ENCODE data around the gene KCNIP1.
"Not testable (repeated sequence)": the region's sequence is repeated elsewhere in the genome, so short reads cannot be mapped to it uniquely, and the experiment has no call there.

Gene KCNIP1

DNA sequence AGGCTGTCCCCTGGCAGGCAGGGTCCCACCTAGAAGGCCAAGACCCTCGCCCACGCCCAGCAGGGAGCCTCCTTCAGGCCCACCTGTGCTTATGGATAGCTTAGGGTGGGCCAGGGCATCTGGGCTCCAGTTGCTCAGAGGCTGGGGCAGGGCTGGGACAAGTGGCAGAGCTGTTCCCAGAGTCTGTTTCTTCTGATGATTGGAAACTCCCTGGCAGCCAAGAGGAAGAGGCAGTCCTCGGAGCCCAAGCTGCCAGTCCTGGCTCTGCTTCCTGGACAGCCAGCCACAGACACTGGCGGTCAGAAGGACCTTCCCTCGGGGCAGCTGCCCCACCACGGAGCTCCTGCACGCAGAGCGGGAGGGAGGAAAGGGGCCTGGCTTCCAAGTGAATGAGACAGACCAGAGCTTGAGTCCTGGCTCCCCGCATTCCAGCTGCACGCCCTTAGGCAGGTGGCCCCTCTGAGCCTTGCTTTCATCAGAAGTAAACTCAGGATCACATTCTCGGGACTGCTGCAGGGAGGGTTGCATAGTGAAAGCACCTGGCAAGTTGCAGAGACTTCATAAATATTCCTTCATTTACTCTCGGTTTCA is 241.8 kb downstream of the KCNIP1 start:
- no peak for DNase-seq (ENCODE audit: extremely low read depth in 1 of 2, low read depth in 1 of 2)

DNA sequence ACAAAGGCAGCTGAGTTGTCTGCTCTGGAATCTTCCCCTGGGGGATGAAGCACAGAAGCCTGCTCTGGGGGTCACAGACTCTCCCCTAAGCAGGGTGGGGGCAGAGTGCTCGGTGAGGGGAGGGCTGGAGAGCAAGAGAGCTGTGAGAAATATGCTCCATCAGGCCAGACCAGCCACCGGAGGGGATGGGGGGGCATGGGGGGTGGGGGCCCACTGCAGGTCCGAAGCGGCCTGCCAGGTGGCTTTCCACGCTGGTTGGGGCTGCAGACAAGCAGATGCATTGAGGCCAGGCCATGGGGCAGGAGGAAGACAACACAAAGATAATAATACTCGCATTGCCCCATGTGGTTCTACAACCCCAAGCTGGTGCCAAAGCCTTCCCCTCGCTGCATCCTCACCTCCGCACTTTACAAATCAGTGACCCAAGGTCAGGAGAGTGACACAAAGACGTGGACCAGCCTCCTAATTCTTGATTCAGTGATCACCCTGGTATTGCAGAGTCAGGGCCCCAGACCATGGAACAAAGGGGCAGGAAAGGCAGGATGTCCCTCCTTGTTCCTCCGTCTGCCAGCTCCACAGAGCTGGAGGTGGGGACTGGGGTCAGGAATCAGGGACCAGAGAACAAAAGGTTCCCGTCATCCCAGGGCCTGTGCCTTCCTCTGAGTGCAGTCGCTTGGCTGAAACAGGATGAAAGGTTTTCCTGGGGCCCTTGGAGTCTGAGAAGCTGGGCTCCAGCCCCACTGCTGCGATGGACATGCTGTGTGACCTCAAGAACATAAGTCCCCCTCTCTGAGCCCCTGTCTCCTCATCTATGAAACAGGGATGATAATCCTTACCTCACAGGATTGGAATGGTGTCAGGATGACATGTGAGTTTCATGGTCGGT is 242.5 kb downstream of the KCNIP1 start:
- no peak for DNase-seq (ENCODE audit: extremely low read depth in 1 of 2, low read depth in 1 of 2)

DNA sequence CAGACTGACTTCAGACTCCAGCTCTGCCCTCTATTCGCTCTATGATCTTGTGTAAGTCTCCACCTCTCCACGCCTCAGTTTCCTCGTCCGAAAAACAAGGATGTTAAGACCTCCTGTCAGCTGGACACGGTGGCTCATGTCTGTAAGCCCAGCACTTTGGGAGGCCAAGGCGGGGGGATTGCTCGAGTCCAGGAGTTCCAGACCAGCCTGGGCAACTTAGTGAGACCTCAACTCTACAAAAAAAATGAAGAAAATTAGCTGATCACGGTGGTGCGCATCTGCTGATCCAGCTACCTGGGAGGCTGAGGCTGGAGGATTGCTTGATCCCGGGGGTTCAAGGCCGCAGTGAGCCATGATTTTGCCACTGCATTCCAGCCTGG is 243.1 kb downstream of the KCNIP1 start:
- no peak for DNase-seq (ENCODE audit: extremely low read depth in 1 of 2, low read depth in 1 of 2)

DNA sequence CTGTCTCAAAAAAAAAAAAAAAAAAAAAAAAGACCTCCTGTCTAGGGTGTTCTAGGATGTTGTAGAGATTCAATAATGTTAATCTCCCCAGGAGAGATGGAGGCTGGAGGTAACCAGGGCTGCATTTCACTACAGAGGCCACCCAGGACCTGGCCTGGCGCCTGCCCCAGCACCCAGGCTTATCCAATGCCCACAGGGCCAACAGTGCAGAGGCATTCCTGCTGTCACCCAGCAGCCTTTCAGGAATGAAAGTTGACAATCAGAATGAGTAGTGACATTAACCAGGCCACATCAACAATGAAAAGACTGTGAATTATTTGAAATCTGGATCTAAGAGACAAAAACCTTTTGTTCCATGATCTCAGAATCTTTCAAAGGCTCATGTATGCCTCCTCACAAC is 243.5 kb downstream of the KCNIP1 start:
- DNase-seq (ENCODE audit: extremely low read depth in 1 of 2, low read depth in 1 of 2), result no peak

DNA sequence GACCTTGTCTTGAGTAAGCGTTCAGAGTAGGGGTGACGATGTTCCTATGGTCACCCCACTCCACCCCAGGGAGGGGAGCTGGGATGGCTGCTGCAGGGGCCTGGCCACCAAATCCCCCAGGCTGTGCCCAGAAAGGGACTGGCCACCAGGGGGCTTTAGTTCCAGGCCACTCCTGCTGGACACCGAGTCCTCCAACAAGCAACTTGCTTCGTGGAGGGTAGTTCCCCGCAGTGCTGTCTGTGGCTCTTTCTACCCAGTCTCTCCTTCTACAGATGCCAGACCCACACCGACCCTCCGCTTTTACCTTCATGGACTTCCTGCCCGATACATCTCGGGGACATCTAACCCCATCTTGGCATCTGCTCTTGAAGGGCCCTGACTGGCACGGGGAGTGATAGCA is 244.0 kb downstream of the KCNIP1 start:
- no peak for DNase-seq (ENCODE audit: extremely low read depth in 1 of 2, low read depth in 1 of 2)

DNA sequence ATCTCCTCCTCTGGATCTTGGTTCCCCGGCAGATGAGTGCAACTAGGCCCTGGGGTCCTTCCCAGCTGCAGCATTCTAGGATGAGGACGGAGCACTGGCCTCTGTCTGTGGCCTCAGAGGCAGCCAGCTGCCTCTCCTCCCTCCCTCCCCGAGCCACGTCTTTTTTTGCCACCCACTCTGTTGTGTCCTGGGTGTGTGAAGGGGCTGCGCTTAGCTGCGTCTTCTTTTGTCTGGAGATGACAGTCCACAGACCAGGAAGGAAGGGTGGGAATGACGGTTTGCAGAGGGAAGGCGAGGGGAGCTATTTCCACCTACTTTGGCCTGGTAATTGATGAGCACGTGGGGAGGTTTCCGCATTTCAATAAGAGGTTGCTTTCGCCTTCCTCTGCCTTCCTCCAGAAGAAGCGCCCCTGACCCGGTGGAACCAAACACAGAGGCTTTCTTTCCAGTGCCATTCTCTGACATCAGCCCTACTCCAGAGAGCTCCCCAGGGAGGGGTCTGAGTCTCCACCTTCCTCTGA is 245.2 kb downstream of the KCNIP1 start:
- no peak for DNase-seq (ENCODE audit: extremely low read depth in 1 of 2, low read depth in 1 of 2)

DNA sequence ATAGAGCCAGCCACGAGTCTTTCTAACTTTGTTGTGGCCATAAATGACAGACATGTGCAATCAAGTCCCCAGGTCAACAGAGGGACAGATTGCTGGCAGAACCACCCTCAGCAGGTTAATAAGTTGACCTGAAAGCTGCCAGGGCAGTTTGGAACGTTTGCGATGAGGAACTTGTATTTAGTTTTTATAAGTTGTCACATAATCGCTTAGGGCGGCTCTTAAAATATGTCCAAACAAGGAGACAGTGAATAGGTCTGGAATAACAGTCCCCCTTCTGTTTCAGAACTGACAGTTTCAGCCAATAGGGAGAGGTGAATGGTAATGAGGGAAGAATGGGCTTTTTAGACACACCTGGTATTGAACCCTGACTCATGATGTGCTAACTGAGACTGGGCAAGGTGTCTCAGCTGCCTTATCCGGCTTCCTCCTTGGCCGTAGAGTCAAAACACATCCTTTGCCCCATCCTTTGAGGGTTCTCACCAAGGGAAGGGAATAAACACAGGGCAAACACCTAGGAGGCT is 246.2 kb downstream of the KCNIP1 start:
- DNase-seq (ENCODE audit: extremely low read depth in 1 of 2, low read depth in 1 of 2), result no peak

DNA sequence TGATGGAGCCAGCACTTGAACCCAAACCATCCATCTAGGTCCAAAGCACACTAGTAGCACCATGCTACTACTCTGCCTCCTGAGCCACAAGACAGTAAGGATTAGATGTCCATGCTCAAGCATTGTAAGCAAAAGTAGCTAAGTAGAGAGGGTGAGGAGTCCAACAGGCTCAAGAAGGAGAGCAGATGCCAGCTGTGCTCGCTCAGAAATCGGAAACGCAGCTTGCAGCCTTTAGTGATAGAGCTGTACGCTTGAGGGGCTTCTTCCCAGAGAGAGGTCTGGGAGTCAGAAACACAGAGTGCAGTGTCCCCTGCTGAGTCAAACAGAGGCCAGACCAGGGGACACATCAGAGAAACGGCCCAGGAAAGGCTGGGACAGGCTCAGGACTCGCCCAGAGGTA is 247.0 kb downstream of the KCNIP1 start:
- DNase-seq (ENCODE audit: extremely low read depth in 1 of 2, low read depth in 1 of 2), result no peak

DNA sequence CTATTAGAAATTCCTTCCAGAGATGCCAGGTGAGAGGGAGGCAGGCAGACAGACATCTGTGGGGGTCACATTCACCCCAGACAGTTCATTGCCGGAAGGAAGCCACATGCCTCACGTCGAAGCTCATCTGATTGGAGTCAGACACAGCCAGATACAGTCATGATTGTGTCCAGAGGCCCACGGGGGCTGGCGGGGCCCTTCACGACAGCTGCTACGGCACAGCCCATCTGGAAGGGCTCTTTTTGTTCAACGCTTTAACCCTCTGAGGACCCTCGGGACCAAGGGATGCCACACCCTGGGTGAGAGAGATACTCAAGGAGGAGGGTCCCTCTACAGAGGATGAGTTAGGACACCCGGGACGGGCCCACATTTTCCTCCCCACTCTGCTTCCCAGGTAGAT is 247.8 kb downstream of the KCNIP1 start:
- no peak for DNase-seq (ENCODE audit: extremely low read depth in 1 of 2, low read depth in 1 of 2)

DNA sequence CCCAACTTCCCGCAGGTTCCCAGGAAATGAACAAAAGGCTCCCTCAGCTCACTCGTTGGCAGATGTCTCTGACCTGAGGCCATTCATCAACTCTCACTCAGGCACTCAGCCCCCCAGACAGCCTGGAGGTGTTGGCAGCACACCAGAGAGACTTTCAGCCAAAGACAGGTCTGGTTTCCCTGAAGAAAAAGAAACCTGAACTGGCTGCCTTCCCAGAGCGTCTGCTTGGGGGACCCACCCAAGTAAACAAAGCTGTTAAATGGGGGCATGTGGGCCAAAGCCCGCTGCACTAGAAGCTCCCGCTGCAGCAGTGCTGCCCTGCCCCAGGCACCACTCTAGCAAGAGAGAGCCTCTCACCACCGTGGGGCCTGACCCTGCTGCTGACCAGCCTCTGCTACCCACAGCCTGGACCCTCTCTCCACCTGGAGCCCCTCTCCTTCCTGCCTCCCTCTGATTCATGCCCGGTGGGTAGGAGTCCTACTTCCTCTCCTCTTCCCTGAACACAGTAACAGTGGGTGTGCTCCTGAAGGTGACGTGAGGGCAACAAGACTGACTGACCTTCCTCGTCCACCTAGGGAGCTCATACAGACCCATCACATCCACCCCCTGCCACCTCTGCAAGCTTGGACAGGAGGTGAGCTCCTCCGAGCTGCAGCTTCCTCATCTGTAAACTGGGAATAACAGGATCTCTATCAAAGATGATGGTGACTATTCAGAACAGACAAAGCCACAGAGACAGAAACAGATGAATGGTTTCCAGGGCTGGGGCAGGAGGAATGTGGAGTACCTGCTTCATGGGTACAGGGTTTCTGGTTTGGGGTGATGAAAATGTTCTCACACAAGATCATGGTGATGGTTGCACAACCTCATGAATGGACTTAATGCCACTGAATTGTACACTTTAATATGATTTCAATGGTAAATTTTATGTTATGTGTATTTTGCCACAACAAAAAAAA is 248.7 kb downstream of the KCNIP1 start:
- DNase-seq (ENCODE audit: extremely low read depth in 1 of 2, low read depth in 1 of 2), result no peak

DNA sequence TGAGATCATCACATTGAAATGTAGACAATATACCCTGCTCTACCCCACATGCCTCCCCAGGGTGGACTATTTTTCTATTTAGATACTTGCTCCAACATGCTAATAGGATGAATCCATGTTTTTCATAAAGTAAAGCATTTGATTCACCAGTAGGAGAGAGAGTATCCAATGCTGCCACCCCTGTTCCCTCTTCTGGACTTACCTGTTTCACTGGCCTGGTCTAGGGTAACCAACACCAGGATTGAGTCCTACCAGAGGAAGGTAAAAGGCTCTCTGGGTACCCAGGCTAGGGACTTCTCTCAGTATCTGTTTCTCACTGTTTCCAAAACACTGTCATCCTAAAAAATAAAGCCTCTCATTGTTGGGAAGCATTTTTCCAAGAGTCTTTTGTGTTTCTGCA is 249.5 kb downstream of the KCNIP1 start:
- no peak for DNase-seq (ENCODE audit: extremely low read depth in 1 of 2, low read depth in 1 of 2)

DNA sequence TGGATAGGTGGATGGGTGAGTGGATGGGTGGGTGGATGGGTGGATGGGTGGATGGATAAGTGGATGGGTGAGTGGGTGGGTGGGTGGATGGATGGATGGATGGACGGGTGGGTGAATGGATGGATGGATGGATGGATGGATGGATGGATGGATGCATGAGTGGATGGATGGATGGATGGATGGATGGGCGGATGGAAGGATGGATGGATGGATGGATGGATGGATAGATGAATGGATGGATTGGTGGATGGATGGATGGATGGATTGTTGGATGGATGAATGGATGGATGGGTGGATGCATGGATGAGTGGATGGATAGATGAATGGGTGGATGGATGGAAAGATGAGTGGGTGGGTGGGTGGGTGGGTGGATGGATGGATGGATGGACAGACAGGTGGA is 250.7 kb downstream of the KCNIP1 start:
- DNase-seq (ENCODE audit: extremely low read depth in 1 of 2, low read depth in 1 of 2), result not testable (repeated sequence)

DNA sequence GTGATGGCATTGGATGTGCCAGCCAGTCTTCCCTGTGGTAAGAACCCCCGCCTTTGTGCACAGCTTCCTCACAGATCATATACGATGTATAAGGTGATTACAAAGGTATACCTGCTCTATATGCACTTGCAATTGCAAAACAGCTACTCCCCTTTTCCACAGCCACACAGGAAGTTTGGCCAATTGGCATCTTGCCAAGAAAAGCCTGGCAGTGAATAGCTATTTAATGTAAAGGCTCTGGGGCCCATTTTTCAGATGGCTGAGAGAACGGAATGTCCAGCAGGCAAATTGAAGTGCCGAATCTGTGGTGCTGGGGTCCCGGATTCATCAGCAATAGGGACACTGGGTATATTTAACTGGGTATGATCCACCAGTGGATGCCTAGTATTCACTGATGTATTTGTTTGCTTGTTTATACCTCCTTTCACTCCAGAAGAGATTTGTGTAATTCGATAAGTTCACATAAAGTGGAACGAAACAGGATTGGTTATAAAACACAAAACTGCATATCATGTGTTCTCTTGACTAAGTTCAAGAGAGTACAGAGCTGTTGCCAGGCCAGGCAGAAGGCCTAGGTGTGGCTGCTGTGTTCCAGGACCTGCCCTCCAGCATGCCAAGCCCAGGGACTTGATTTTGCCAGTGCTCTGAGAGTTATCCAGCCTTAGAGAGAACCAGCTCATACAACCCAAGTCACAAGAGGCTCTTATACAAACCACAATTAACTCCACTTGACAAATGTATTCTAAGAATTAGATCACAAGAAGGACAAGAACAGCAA is 252.0 kb downstream of the KCNIP1 start:
- DNase-seq (ENCODE audit: extremely low read depth in 1 of 2, low read depth in 1 of 2), result no peak

DNA sequence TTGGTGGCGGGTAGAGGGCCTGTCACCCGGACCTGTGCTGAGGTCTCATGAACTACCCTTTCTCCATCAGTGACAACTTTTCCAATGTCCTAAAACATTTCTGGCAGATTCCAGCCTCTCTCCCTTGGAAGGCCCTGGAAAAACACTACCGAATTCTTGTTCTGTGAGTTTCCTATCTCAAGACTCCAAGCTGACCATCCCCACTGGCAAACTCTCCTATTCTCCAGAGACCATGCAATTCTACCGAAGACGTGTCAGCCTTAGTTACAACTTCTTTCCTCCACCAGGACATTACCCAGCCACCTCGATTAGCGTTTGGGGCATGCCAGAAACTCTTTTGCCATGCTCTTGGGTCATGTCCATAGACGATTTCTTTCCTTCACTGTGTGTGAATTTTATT is 252.9 kb downstream of the KCNIP1 start:
- no peak for DNase-seq (ENCODE audit: extremely low read depth in 1 of 2, low read depth in 1 of 2)

DNA sequence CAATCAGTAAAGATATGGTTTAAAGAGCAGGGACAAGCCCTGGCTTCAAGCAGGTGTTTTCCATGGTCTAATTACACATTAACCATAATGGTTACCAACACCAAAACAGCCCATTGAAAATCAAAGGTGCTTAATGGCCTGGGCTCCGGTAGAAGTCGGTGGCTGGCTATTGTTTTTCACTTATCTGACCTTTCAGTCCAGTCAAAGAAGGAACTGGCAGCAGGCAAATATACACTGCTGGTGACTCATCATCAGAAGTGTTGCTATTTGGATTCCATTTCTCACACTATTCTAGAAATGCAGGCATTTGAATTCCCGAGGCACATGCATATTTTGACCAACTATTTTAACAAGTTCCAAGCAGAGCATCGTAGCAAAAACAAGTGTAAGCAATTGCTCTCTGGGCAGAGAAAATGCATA is 253.4 kb downstream of the KCNIP1 start:
- DNase-seq (ENCODE audit: extremely low read depth in 1 of 2, low read depth in 1 of 2), result no peak

DNA sequence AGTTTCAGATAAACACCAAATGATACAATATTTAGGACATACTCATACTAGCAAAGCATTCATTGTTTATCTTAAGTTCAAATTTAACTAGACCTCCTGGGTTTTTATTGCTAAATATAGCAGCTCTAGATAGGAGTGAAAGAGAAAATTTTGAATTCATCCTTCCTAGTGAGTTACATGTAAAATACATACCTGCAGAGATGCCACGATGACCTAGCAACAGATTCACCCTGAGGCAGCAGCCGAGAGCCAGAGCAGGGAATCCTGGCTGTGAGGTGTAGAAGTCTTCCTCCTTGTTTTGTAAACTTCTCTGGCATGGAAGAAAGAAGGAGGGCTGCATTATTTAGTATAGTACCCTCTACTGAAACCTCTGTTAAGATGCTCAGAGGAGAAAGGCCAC is 253.8 kb downstream of the KCNIP1 start:
- DNase-seq (ENCODE audit: extremely low read depth in 1 of 2, low read depth in 1 of 2), result no peak

DNA sequence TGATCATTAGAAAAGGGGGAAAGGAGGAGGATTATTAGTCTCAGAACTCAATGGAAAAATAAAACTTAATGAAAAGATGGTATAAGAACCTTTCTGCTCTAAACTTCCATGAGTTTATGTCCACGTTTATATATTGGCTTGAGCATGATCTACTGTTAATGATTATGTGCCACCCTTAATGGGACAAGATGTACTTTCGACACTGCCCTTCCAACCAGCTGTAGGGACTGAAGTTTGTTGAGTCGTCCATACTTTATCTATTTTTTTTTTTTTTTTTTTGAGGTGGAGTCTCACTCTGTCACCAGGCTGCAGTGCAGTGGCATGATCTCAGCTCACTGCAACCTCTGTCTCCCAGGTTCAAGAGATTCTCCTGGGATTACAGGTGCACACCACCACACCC is 254.7 kb downstream of the KCNIP1 start:
- DNase-seq (ENCODE audit: extremely low read depth in 1 of 2, low read depth in 1 of 2), result no peak

DNA sequence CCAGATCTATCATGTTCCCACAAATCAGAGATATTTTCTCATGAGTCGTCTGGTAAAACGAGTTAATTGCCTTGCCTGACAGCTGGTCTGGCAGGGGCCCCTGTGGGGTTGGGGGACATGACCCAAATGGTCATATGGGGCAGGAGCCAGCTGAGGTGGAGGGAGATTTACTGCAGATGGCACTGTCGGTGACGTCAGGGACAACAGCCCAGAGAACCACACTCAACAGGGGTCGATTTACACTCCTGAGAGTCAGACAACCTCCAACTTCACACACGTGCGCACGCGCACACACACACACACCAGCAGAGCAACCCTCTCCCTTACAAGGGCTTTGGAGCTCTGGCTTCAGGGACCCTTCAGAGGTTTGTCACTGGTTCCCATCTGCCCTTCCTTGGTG is 256.3 kb downstream of the KCNIP1 start:
- DNase-seq (ENCODE audit: extremely low read depth in 1 of 2, low read depth in 1 of 2), result no peak

DNA sequence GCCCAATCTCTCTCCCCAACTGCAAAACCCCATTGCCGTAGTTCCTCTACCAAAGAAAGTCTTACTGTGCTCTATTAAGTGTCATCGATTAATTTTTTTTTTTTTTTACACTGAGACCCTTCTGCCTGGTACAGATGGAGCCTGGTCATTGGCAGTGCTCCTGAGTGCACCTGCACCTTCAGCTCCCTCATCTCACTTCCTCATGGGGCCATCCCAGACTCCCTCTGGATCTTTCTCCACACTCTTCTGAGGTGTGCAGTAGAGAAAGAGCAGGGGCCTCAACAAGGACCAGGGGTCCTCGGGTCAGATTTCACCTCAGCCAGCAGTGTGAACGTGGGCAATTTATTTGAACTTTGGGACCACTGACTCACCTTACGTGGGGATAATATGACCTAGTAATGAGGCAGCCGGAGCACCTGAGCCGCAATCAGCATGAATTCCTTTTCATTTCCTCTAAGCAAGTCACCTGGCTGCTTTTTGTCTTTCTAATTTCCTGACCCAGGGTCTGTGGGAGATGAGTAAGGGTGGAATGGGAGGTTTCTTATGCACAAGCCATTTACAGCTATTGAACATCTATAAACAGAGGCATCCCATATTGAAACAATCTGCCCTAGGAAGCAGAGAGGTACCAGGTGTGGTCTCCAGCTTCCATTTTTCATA is 257.4 kb downstream of the KCNIP1 start:
- no peak for DNase-seq (ENCODE audit: extremely low read depth in 1 of 2, low read depth in 1 of 2)

DNA sequence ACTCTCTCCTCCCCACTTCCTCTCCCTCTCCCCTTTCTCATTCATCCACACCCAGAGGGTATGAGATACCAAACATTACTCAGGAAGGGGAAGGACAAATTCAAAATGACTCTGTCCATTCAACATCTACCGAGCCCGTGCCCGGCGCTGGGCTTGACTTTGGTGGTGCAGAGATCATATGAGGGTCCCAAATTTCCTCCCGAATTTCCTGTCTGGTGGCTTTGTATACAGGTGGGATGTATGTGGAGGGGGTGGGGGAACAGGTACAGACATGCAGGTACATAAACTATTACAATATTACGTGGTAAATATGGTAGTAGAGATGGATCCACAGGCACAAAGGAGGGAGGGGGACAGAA is 257.9 kb downstream of the KCNIP1 start:
- DNase-seq (ENCODE audit: extremely low read depth in 1 of 2, low read depth in 1 of 2), result no peak
